ENCODE data around the gene AKAP13.

Gene AKAP13

DNA sequence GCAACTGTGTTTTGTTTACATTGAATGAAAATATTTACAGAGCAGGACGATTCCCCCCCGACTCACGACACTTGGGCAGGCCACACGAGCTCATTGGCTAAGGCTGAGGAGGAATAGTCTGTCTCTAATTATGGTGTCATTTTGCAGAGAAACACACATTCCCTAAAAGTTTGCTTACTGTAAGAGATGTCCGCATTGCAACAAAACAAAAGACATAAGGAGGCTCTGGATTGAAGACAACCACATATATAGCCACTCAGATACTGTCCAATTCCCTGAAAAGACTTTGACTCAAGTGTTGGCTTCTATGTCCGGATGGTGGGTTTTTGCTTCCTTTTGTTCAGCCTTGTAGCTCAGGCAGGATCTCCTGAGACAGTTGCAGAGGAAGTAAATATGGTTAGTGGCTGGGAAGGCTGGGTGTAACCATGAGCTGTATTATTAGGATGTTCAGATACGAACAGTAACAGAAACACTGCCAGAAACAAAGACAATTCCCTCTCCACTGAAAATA, 243.9 kb downstream of the AKAP13 start:
- no peak for DNase-seq (ENCODE audit: insufficient read length, low spot score)
- TF ChIP-seq PAX5 (IDR thresholded peaks at IDR 0.05; ENCODE audit: insufficient read depth, low read length, severe bottlenecking), result no peak
- TF ChIP-seq POU2F2 (IDR thresholded peaks at IDR 0.05; ENCODE audit: low read depth, low read length), result no peak
- TF ChIP-seq POLR2A (IDR thresholded peaks at IDR 0.05; ENCODE audit: low read depth, low read length), result no peak
- TF ChIP-seq TAF1 (IDR thresholded peaks at IDR 0.05; ENCODE audit: low read depth, low read length), result no peak
- FAIRE-seq, result peak; percentile 61

DNA sequence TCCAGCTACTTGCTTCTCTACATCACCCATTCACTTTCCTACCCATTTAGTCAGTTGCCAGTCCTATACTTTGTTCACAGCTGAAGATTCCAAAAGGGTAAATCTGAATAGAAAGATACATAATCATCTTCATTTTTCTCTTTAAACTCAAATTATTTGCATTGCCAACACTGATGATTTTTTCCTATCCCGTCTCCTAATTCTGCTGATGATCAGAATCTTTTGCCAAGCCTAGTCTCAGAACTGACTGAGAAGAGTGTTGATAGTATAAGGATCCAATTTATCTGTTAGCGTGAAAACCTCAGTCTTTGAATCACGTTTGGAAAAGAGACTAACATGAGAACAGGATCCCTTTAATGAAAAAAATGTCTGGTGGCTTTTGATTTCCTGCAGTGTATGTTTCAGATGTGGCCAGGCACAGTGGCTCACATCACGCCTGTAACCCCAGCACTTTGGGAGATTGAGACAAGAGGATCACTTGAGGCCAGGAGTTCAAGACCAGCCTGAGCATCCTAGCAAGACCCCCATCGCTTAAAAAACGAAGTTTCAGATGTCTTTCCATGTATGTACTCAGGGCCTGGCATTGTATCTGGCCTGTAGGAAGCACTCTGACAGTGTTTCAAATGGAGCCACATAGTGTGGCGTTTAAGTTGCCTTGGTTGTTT, 244.9 kb downstream of the AKAP13 start:
- no peak for DNase-seq (ENCODE audit: insufficient read length, low spot score)
- TF ChIP-seq SPI1 (IDR thresholded peaks at IDR 0.05; ENCODE audit: low read depth, low read length) (no peak), POLR2A (IDR thresholded peaks at IDR 0.05; ENCODE audit: low read depth, low read length) (no peak), POLR2AphosphoS5 (IDR thresholded peaks at IDR 0.05; ENCODE audit: low read depth, low read length) (no peak), TAF1 (IDR thresholded peaks at IDR 0.05; ENCODE audit: low read depth, low read length) (no peak), POU2F2 (IDR thresholded peaks at IDR 0.05; ENCODE audit: low read depth, low read length) (no peak), PAX5 (IDR thresholded peaks at IDR 0.05; ENCODE audit: insufficient read depth, low read length, severe bottlenecking) (no peak)
- FAIRE-seq, result no peak

DNA sequence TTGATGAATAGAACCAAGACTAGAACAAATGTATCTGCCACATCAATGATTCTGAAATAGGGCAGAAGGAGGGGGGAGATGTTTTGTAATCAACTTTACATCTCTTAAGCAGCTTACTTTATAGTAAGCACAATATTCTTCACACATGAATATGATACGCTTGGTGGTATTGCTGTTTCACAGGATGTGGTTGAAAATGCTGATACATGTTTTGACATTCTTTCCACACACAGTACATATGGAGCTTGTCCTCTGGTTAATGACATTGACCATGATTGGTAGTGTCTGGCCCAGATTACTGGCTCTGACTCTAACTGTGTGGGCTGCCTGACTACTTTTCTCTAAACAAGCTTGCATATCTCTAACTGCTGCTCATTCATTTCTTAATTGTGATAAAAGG, 245.5 kb downstream of the AKAP13 start:
- no peak for TF ChIP-seq POLR2A (IDR thresholded peaks at IDR 0.05; ENCODE audit: low read depth, low read length)
- DNase-seq (ENCODE audit: insufficient read length, low spot score) (no peak), FAIRE-seq (peak; percentile 88)

DNA sequence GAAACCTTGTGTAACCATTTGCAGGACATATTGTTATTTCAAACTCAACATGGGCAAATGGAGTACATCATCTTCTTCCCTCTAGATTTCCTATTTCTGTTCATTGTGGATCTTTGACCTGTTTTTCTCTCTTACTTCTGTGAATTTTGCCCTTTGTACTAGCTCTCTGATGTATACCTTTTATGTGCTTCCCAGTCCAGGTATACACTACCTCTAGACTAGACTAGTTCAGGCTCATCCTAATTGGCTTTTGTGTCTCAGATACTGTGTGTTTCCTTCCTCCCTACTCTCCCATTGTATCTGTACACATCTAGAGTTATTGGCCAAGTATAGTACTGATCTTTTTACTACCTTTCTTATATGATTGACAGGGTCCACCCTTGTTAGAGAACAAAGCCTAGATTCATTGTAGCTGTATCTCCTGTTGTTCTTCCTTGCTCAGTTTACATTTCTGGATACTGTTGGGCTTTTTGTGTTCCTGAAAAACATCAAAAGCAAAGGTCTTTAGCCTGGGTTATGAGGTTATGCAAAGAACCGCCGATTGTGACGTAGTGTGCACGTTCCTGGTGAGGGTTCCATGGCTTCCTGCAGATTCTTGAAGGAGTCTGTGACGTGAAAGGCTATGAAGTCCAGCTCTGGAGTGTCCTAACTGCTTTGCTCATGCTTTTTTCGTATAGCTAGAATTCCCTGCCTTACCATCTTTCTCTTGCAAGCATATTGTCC, 247.0 kb downstream of the AKAP13 start:
- FAIRE-seq (no peak), DNase-seq (ENCODE audit: insufficient read length, low spot score) (no peak)
- no peak for TF ChIP-seq POU2F2 (IDR thresholded peaks at IDR 0.05; ENCODE audit: low read depth, low read length)
- TF ChIP-seq TAF1 (IDR thresholded peaks at IDR 0.05; ENCODE audit: low read depth, low read length), result no peak
- TF ChIP-seq POLR2A (IDR thresholded peaks at IDR 0.05; ENCODE audit: low read depth, low read length), result no peak
- TF ChIP-seq POLR2AphosphoS5 (IDR thresholded peaks at IDR 0.05; ENCODE audit: low read depth, low read length), result no peak
- no peak for TF ChIP-seq PAX5 (IDR thresholded peaks at IDR 0.05; ENCODE audit: insufficient read depth, low read length, severe bottlenecking)
- no peak for TF ChIP-seq SPI1 (IDR thresholded peaks at IDR 0.05; ENCODE audit: low read depth, low read length)

DNA sequence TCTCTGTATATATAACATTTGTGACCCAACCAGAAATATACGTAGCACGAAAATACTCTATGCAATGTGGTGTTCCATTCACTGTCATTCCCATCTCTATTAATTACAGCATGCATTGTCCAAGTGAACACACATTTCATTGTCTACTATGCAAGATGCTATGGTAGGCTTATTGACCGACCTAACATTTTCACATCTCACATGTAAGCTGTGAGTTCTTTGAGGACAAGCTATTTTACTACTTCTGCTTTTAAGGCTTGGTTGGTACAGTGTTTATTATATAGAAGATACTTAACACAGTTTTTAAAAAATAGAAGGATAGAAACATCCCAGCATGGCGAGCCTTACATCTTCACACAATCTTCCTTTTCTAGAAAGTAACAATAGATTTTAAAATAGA, 249.9 kb downstream of the AKAP13 start:
- no peak for TF ChIP-seq POU2F2 (IDR thresholded peaks at IDR 0.05; ENCODE audit: low read depth, low read length)
- FAIRE-seq, result peak; percentile 73
- DNase-seq (ENCODE audit: insufficient read length, low spot score), result no peak

DNA sequence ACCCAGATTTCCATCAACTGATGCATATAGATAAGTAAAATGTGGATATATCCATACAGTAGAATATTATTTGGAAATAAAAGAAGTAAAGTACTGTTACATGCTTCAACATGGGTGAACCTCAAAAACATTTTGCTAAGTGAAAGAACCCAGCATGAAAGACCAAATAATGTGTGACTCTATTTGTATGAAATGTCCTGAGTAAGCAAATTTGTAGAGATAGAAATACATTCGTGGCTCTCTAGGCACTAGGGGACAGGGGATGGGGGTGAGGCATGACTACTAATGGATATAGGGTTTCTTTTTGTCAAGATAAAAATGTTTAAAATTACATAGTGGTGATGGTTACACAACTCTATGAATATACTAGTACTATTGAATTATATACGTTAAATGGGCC, 250.6 kb downstream of the AKAP13 start:
- FAIRE-seq, result no peak
- no peak for TF ChIP-seq POU2F2 (IDR thresholded peaks at IDR 0.05; ENCODE audit: low read depth, low read length)
- TF ChIP-seq TAF1 (IDR thresholded peaks at IDR 0.05; ENCODE audit: low read depth, low read length), result no peak
- no peak for TF ChIP-seq POLR2A (IDR thresholded peaks at IDR 0.05; ENCODE audit: low read depth, low read length)
- TF ChIP-seq PAX5 (IDR thresholded peaks at IDR 0.05; ENCODE audit: insufficient read depth, low read length, severe bottlenecking), result no peak
- TF ChIP-seq SPI1 (IDR thresholded peaks at IDR 0.05; ENCODE audit: low read depth, low read length), result no peak
- TF ChIP-seq POLR2AphosphoS5 (IDR thresholded peaks at IDR 0.05; ENCODE audit: low read depth, low read length), result no peak
- DNase-seq (ENCODE audit: insufficient read length, low spot score), result no peak

DNA sequence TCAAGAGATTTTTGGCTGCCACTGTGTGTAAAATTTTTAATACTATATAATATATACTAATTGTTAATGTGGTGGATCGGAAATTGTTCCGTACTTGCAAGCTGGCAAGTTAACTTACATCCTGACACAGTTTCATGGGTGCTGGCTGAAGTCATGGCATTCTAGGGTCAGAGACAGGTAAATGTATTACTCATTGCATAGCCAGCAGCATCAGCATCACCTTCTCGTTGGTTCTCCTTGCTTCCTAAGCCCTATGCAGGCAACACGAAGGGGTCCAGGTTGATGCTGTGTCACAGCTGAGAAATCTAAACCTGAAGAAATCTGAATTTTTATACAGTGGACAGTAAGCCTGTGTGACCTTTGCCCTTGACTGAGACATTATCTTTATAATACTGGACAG, 251.6 kb downstream of the AKAP13 start:
- DNase-seq (ENCODE audit: insufficient read length, low spot score), result no peak
- no peak for TF ChIP-seq POU2F2 (IDR thresholded peaks at IDR 0.05; ENCODE audit: low read depth, low read length)
- TF ChIP-seq PAX5 (IDR thresholded peaks at IDR 0.05; ENCODE audit: insufficient read depth, low read length, severe bottlenecking), result no peak
- TF ChIP-seq SPI1 (IDR thresholded peaks at IDR 0.05; ENCODE audit: low read depth, low read length), result no peak
- TF ChIP-seq POLR2A (IDR thresholded peaks at IDR 0.05; ENCODE audit: low read depth, low read length), result no peak
- no peak for TF ChIP-seq TAF1 (IDR thresholded peaks at IDR 0.05; ENCODE audit: low read depth, low read length)
- no peak for TF ChIP-seq POLR2AphosphoS5 (IDR thresholded peaks at IDR 0.05; ENCODE audit: low read depth, low read length)
- FAIRE-seq, result peak; percentile 57

DNA sequence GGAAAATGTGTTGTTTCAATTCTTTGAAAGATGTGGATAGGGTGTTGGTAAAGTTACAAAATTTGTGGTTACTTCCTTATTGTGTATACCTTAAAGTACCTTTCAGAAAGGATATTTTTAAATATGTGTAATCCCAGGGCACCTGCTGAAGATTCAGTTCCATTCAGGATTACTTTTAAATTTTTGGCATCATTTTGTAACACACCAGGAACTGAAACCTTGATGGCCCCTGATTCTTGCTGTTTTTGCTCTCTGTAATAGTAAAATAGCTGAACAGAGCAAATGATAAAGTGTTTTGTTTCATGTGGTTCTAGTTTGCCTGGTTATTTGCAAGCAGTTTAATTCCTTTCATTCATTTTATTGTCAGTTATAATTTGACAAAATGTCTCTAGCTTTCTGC, 253.5 kb downstream of the AKAP13 start:
- DNase-seq (ENCODE audit: insufficient read length, low spot score) (no peak), FAIRE-seq (peak; percentile 57)
- no peak for TF ChIP-seq POLR2AphosphoS5 (IDR thresholded peaks at IDR 0.05; ENCODE audit: low read depth, low read length)
- no peak for TF ChIP-seq TAF1 (IDR thresholded peaks at IDR 0.05; ENCODE audit: low read depth, low read length)
- peak; percentile 83 for TF ChIP-seq SPI1 (IDR thresholded peaks at IDR 0.05; ENCODE audit: low read depth, low read length)
- TF ChIP-seq PAX5 (IDR thresholded peaks at IDR 0.05; ENCODE audit: insufficient read depth, low read length, severe bottlenecking), result no peak

DNA sequence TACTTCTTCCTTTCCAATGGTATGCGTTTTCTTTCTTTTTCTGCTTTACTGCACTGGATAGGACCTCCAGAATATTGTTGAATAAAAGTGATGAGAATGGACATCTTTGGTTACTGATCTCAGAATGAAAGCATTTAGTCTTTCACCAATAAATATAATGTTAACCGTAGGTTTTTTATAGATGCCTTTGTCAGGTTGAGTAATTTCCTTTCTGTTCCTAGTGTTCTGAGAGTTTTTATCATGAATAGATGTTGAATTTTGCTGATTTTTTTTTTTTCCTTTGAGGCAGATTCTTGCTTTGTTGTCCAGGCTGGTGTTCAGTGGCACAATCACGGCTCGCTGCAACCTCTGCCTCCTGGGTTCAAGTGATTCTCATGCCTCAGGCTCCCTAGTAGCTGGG, 255.9 kb downstream of the AKAP13 start:
- FAIRE-seq, result no peak
- TF ChIP-seq POLR2AphosphoS5 (IDR thresholded peaks at IDR 0.05; ENCODE audit: low read depth, low read length) (no peak), PAX5 (IDR thresholded peaks at IDR 0.05; ENCODE audit: insufficient read depth, low read length, severe bottlenecking) (no peak), TAF1 (IDR thresholded peaks at IDR 0.05; ENCODE audit: low read depth, low read length) (no peak), POU2F2 (IDR thresholded peaks at IDR 0.05; ENCODE audit: low read depth, low read length) (no peak), POLR2A (IDR thresholded peaks at IDR 0.05; ENCODE audit: low read depth, low read length) (no peak), SPI1 (IDR thresholded peaks at IDR 0.05; ENCODE audit: low read depth, low read length) (no peak)
- DNase-seq (ENCODE audit: insufficient read length, low spot score), result no peak

DNA sequence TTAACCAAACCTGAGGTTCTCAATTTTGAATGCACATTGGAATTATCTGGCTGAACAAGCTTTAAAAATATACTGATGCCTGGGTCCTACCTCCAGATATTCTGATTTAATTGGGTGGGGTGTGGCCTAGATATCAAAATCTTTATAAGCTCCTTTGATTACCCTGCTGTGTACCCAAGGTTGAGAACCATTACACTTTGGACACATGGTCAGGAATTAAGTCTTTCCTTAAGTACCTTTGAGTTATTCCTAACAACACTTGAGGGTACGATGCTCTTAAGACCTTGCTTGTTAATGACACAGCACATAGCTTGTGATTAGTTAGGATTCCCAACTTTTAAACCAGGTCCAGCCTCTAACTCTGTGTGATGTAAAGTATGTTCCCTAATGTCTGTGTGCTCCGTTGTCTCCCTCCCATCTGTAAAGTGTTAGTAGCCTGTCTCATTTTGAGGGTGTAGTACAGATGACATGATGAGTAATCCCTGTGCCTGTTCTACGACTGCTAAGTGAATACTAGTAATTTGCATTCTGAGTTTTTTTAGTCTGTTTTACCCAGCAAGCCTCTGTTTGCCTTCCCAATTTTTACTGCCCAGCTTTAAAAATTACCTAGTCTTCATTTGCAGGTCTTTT, 259.5 kb downstream of the AKAP13 start:
- DNase-seq (ENCODE audit: insufficient read length, low spot score), result no peak
- FAIRE-seq, result peak; percentile 87
- TF ChIP-seq POLR2A (IDR thresholded peaks at IDR 0.05; ENCODE audit: low read depth, low read length), result no peak
- TF ChIP-seq POLR2AphosphoS5 (IDR thresholded peaks at IDR 0.05; ENCODE audit: low read depth, low read length), result no peak
- no peak for TF ChIP-seq POU2F2 (IDR thresholded peaks at IDR 0.05; ENCODE audit: low read depth, low read length)
- no peak for TF ChIP-seq TAF1 (IDR thresholded peaks at IDR 0.05; ENCODE audit: low read depth, low read length)
- no peak for TF ChIP-seq PAX5 (IDR thresholded peaks at IDR 0.05; ENCODE audit: insufficient read depth, low read length, severe bottlenecking)
- TF ChIP-seq SPI1 (IDR thresholded peaks at IDR 0.05; ENCODE audit: low read depth, low read length), result no peak

All from GM12891 (cell line).